ENCODE results near the gene LTBP3. TPM values are rescaled to one million over a fixed set of nuclear protein-coding genes. Genes with fewer than 3 reads are reported as not detected.

Gene LTBP3
- polyA plus RNA-seq, 1 experiment: 77.7 TPM

GRCh38 chr11:65504674-65505465, 53.3 kb downstream of the LTBP3 start:
- DNase-seq (ENCODE audit: low read depth): no peak
- POLR2A ChIA-PET: interaction anchor here (0.6 to 7.8 kb wide), 11 partner anchors 11 to 396 kb away, joined by 3 to 80 read pairs (median 5); partner anchors contain the start of gene NEAT1
- H3K27me3 ChIP-seq (ENCODE audit: control insufficient read depth, insufficient read depth, low read length): no peaks in the 10 kb centered on the region
- H3K36me3 ChIP-seq (ENCODE audit: control insufficient read depth, insufficient read depth, low read length): peaks cover 19% of the 10 kb centered on the region
- CTCF ChIA-PET: interaction anchor here (0.7 to 8.7 kb wide), 6 partner anchors 8 to 87 kb away, joined by 3 to 128 read pairs (median 4); no protein-coding TSS in a partner anchor
- TF ChIP-seq CTCF (IDR thresholded peaks at IDR 0.05; ENCODE audit: insufficient read depth, low read depth, low read length): no peak
- H3K4me3 ChIP-seq (ENCODE audit: low read depth, low read length): peak overlapping the region; percentile 76

GRCh38 chr11:65503949-65504673, 54.0 kb downstream of the LTBP3 start:
- POLR2A ChIA-PET: interaction anchor here (0.6 to 7.8 kb wide), 9 partner anchors 13 to 206 kb away, joined by 3 to 80 read pairs (median 6); no protein-coding TSS in a partner anchor
- CTCF ChIA-PET: interaction anchor here (1.1 to 8.7 kb wide), 4 partner anchors 25 to 86 kb away, joined by 4 to 128 read pairs (median 9); no protein-coding TSS in a partner anchor
- TF ChIP-seq CTCF (IDR thresholded peaks at IDR 0.05; ENCODE audit: insufficient read depth, low read depth, low read length): no peak
- Histone ChIP-seq H3K36me3 (ENCODE audit: control insufficient read depth, insufficient read depth, low read length) (peaks cover 19% of the 10 kb centered on the region), H3K4me3 (ENCODE audit: low read depth, low read length) (peak overlapping the region; percentile 76), H3K27me3 (ENCODE audit: control insufficient read depth, insufficient read depth, low read length) (no peaks in the 10 kb centered on the region)
- no peak for DNase-seq (ENCODE audit: low read depth)

- no peak for DNase-seq (ENCODE audit: low read depth)
- POLR2A ChIA-PET: interaction anchor here (0.6 to 7.8 kb wide), 7 partner anchors 11 to 89 kb away, joined by 3 to 80 read pairs (median 12); no protein-coding TSS in a partner anchor
- peak overlapping the region; percentile 76 for H3K4me3 ChIP-seq (ENCODE audit: low read depth, low read length)
- H3K27me3 ChIP-seq (ENCODE audit: control insufficient read depth, insufficient read depth, low read length): no peaks in the 10 kb centered on the region
- H3K36me3 ChIP-seq (ENCODE audit: control insufficient read depth, insufficient read depth, low read length): peaks cover 19% of the 10 kb centered on the region
- CTCF ChIA-PET: interaction anchor here (1.0 to 1.5 kb wide), 3 partner anchors 25 to 88 kb away, joined by 3 to 5 read pairs (median 3); no protein-coding TSS in a partner anchor
- no peak for TF ChIP-seq CTCF (IDR thresholded peaks at IDR 0.05; ENCODE audit: insufficient read depth, low read depth, low read length)
These were observed 54.7 kb downstream of the LTBP3 start for GRCh38 chr11:65503368-65503948.

- CTCF ChIA-PET: interaction anchor here (0.6 to 1.5 kb wide), 6 partner anchors 24 to 765 kb away, joined by 3 to 5 read pairs (median 4); partner anchors contain the start of gene SLC25A45
These were observed 55.4 kb downstream of the LTBP3 start for GRCh38 chr11:65502555-65503367.

More at GRCh38 chr11:65502555-65503367, 55.4 kb downstream of the LTBP3 start:
- Histone ChIP-seq H3K36me3 (ENCODE audit: control insufficient read depth, insufficient read depth, low read length) (peaks cover 19% of the 10 kb centered on the region), H3K27me3 (ENCODE audit: control insufficient read depth, insufficient read depth, low read length) (no peaks in the 10 kb centered on the region), H3K4me3 (ENCODE audit: low read depth, low read length) (peak overlapping the region; percentile 76)
- no peak for TF ChIP-seq CTCF (IDR thresholded peaks at IDR 0.05; ENCODE audit: insufficient read depth, low read depth, low read length)
- DNase-seq (ENCODE audit: low read depth): no peak
- POLR2A ChIA-PET: interaction anchor here (0.6 to 8.3 kb wide), 15 partner anchors 10 to 492 kb away, joined by 3 to 204 read pairs (median 7); partner anchors contain the start of gene NEAT1
